ENCODE measurements around the gene ONECUT1. TPM values are rescaled to one million over a fixed set of nuclear protein-coding genes. Genes with fewer than 3 reads are reported as not detected.

Gene ONECUT1
- total and polyA plus RNA-seq, 11 donors, result not detected

DNA sequence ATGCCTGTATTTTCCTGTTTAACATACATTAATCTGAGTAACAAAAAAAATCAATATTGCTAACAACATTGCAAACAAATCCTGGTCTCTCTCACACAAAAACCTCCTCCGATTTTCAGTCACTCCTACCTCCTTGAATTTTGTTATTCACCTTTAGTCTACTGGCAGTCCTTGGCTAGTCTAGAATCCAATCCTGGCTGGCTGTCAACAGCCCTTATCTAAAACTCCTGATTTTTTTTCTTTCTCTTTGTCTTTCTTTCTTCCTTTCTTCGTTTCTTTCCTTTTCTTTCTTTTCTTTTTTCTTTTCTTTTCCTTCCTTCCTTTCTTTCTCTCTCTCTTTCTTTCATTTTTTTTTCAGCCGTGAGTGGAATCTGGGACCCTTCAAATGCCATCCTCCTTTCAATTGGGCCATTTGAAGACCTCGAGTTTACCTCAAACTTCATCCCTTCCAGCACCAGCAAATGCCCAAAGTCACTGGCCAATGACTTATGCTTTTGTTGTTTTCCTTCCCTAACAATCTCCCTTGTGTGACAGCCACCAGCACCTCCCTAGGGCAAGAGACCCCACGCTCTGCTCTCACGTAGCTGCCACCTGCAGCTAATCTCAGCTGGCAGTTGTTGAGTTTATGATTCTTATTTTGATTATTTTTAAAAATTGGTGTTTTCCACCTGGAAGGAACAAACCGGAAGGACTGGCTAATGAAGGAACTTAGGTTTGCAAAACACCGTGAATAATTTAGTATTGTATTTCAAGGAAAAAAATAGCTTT lies 6.8 kb upstream of the ONECUT1 start:
- no peak for DNase-seq
- peaks cover 58 to 98% (median 92%) of the 10 kb centered on the region in 9 donors for H3K27me3 ChIP-seq
- no peaks in the 10 kb centered on the region for H3K36me3 ChIP-seq
- H3K4me1 ChIP-seq, result peaks cover 0 to 25% (median 6%) of the 10 kb centered on the region in 12 donors
- no peak for TF ChIP-seq POLR2A (IDR thresholded peaks at IDR 0.05)
- TF ChIP-seq, protein P1, sequence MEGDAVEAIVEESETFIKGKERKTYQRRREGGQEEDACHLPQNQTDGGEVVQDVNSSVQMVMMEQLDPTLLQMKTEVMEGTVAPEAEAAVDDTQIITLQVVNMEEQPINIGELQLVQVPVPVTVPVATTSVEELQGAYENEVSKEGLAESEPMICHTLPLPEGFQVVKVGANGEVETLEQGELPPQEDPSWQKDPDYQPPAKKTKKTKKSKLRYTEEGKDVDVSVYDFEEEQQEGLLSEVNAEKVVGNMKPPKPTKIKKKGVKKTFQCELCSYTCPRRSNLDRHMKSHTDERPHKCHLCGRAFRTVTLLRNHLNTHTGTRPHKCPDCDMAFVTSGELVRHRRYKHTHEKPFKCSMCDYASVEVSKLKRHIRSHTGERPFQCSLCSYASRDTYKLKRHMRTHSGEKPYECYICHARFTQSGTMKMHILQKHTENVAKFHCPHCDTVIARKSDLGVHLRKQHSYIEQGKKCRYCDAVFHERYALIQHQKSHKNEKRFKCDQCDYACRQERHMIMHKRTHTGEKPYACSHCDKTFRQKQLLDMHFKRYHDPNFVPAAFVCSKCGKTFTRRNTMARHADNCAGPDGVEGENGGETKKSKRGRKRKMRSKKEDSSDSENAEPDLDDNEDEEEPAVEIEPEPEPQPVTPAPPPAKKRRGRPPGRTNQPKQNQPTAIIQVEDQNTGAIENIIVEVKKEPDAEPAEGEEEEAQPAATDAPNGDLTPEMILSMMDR (IDR thresholded peaks at IDR 0.05), result no peak
- intact Hi-C loops (cut with DNase I), result loop anchor here in 1 of 10 donors (2.0 kb wide), 1 partner anchor 36 kb away; no protein-coding TSS in a partner anchor
- no peak overlapping the region for H3K4me3 ChIP-seq
- no peak for ATAC-seq
- 5 to 6% (median 5%) methylated on average over 8 of the region's 8 CpGs for WGBS, 4 donors
- H3K9me3 ChIP-seq, result no peaks in the 10 kb centered on the region
- no peak overlapping the region for H3K27ac ChIP-seq

DNA sequence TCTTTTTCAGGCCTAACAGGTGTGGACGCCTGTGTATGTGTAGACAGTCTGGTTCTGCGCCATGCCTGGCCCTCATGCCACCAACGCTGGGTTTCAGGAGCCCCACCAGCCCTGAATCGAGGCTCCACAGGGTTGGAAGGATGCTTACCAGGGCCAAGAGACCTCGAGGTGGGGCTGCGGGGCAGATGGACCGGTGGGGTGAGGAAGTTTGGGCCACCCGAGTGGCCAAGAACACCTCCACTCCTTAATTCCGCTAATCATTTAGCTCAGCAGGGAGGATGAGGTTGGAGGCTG lies 6.0 kb upstream of the ONECUT1 start:
- Histone ChIP-seq H3K27me3 (peaks cover 50 to 98% (median 90%) of the 10 kb centered on the region in 9 donors), H3K4me1 (peaks cover 0 to 27% (median 6%) of the 10 kb centered on the region in 12 donors), H3K9me3 (no peaks in the 10 kb centered on the region), H3K4me3 (no peak overlapping the region), H3K36me3 (no peaks in the 10 kb centered on the region), H3K27ac (no peak overlapping the region)
- ATAC-seq, result no peak
- no peak for TF ChIP-seq POLR2A (IDR thresholded peaks at IDR 0.05)
- TF ChIP-seq, protein P1 (IDR thresholded peaks at IDR 0.05), result no peak
- intact Hi-C loops (cut with DNase I), result loop anchor here in 1 of 10 donors (2.0 kb wide), 1 partner anchor 35 kb away; no protein-coding TSS in a partner anchor
- no peak for DNase-seq
- WGBS, 4 donors, result 1 to 4% (median 4%) methylated on average over 9 of the region's 9 CpGs

DNA sequence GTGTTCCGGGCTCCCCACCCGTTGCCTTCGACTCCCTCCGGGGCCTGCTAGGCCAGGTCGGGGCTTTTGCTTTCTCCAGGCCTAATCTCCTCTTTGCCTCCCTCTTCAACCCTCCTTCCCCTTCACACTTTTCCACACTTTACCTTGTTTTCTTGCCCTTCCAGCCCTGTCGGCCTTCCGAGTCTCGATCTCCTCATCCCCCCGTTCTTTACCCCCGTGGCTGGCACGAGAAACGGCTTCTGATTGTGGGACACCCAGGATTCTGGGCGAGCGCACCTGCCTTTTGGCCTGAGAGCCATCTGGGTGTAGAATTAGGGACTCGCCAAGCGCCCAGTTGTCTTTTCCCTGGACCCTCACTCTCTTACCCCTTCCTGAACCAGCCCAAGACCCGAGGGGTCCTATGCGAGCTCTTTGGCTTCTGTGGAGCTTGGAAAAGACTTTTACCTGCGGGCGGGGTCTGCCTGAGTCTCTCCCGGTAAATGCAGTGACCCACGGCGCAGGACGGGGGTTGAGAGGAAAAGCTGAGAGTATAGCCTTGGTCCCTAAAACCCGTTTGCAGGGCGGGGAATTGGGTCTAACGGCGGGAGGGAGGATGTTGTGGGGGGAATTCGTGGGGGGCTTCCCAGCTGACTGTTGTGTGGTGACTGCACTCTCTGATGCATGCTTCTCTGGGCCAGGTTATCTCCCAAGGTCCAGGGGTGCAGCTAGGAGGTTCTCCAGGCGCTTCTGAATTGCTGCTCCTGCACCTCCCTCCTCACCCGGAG lies 5.5 kb upstream of the ONECUT1 start:
- 4 to 7% (median 5%) methylated on average over 27 to 31 of the region's 31 CpGs for WGBS, 4 donors
- Histone ChIP-seq H3K4me1 (peaks cover 0 to 32% (median 7%) of the 10 kb centered on the region in 12 donors), H3K36me3 (no peaks in the 10 kb centered on the region), H3K27ac (no peak overlapping the region), H3K9me3 (no peaks in the 10 kb centered on the region), H3K27me3 (peaks cover 46 to 98% (median 91%) of the 10 kb centered on the region in 9 donors), H3K4me3 (no peak overlapping the region)
- ATAC-seq, result no peak
- DNase-seq, result no peak
- TF ChIP-seq, protein P1 (IDR thresholded peaks at IDR 0.05), result no peak
- no peak for TF ChIP-seq POLR2A (IDR thresholded peaks at IDR 0.05)
- intact Hi-C loops (cut with DNase I), result loop anchor here in 1 of 10 donors (2.0 kb wide), 1 partner anchor 35 kb away; no protein-coding TSS in a partner anchor
